ENCODE results near the gene L1TD1. TPM values are rescaled to one million over a fixed set of nuclear protein-coding genes. Genes with fewer than 3 reads are reported as not detected.
A peak's percentile ranks its signal among the peaks of the same experiment; 100 is the strongest.
"Not testable (repeated sequence)": the region's sequence is repeated elsewhere in the genome, so short reads cannot be mapped to it uniquely, and the experiment has no call there.

Gene L1TD1
- total RNA-seq, result not detected
- not detected for polyA plus RNA-seq

- no peak within 1 kb of the TSS for H3K27ac ChIP-seq (ENCODE audit: insufficient read depth, low read length, poor library complexity, severe bottlenecking)
- no peaks in the 10 kb centered on the region for H3K4me1 ChIP-seq (ENCODE audit: control insufficient read depth, insufficient read depth, low read length, poor library complexity, severe bottlenecking)
- Mint-ChIP-seq H3K27me3 (peaks cover 43% of the 10 kb centered on the region), H3K36me3 (no peaks in the 10 kb centered on the region), H3K4me1 (no peaks in the 10 kb centered on the region), H3K4me3 (no peak within 1 kb of the TSS), H3K9me3 (peaks cover 0 to 1% (median 0%) of the 10 kb centered on the region in 7 donors), H3K27ac (no peak within 1 kb of the TSS)
- H3K9me3 ChIP-seq (ENCODE audit: control insufficient read depth in 2 of 2, low read length in 2 of 2), result no peaks in the 10 kb centered on the region
- no peak for DNase-seq
- no peaks in the 10 kb centered on the region for H3K36me3 ChIP-seq (ENCODE audit: control insufficient read depth, insufficient read depth, low read length)
- H3K4me3 ChIP-seq (ENCODE audit: low read depth, low read length), result no peak within 1 kb of the TSS
- H3K27me3 ChIP-seq (ENCODE audit: control insufficient read depth, insufficient read depth, low read length), result no peaks in the 10 kb centered on the region
- no peak for ATAC-seq (ENCODE audit: low read depth in 2 of 2)
Observed at GRCh38 chr1:62194651-62195544, at the start of gene L1TD1. Gene L1TD1 (plus strand): TSS chr1:62194849. CDS start chr1:62206629, 11,780 bp downstream.

- no peaks in the 10 kb centered on the region for H3K27me3 Mint-ChIP-seq
- H3K4me3 ChIP-seq (ENCODE audit: low read depth, low read length), result no peak overlapping the region
- peaks cover 14% of the 10 kb centered on the region for H3K36me3 Mint-ChIP-seq
- ATAC-seq (ENCODE audit: low read depth in 2 of 2), result no peak
- H3K4me1 ChIP-seq (ENCODE audit: control insufficient read depth, insufficient read depth, low read length, poor library complexity, severe bottlenecking), result no peaks in the 10 kb centered on the region
- no peaks in the 10 kb centered on the region for H3K9me3 ChIP-seq (ENCODE audit: control insufficient read depth in 2 of 2, low read length in 2 of 2)
- no peak overlapping the region for H3K4me3 Mint-ChIP-seq
- no peaks in the 10 kb centered on the region for H3K9me3 Mint-ChIP-seq
- H3K4me1 Mint-ChIP-seq, result no peaks in the 10 kb centered on the region
- no peak overlapping the region for H3K27ac ChIP-seq (ENCODE audit: insufficient read depth, low read length, poor library complexity, severe bottlenecking)
- peaks cover 4% of the 10 kb centered on the region for H3K36me3 ChIP-seq (ENCODE audit: control insufficient read depth, insufficient read depth, low read length)
- no peak for DNase-seq
- H3K27ac Mint-ChIP-seq, result no peak overlapping the region
- H3K27me3 ChIP-seq (ENCODE audit: control insufficient read depth, insufficient read depth, low read length), result no peaks in the 10 kb centered on the region
Observed at GRCh38 chr1:62159940-62160348, 34.7 kb upstream of the L1TD1 start.

GRCh38 chr1:62161711-62162110 lies 32.9 kb upstream of the L1TD1 start:
- H3K27me3 Mint-ChIP-seq, result no peaks in the 10 kb centered on the region
- no peaks in the 10 kb centered on the region for H3K9me3 Mint-ChIP-seq
- H3K4me1 Mint-ChIP-seq, result no peaks in the 10 kb centered on the region
- no peaks in the 10 kb centered on the region for H3K4me1 ChIP-seq (ENCODE audit: control insufficient read depth, insufficient read depth, low read length, poor library complexity, severe bottlenecking)
- no peak overlapping the region for H3K27ac ChIP-seq (ENCODE audit: insufficient read depth, low read length, poor library complexity, severe bottlenecking)
- peaks cover 4% of the 10 kb centered on the region for H3K36me3 ChIP-seq (ENCODE audit: control insufficient read depth, insufficient read depth, low read length)
- H3K9me3 ChIP-seq (ENCODE audit: control insufficient read depth in 2 of 2, low read length in 2 of 2), result no peaks in the 10 kb centered on the region
- no peak overlapping the region for H3K4me3 ChIP-seq (ENCODE audit: low read depth, low read length)
- no peaks in the 10 kb centered on the region for H3K27me3 ChIP-seq (ENCODE audit: control insufficient read depth, insufficient read depth, low read length)
- peaks cover 13% of the 10 kb centered on the region for H3K36me3 Mint-ChIP-seq
- no peak for DNase-seq
- no peak for ATAC-seq (ENCODE audit: low read depth in 2 of 2)
- no peak overlapping the region for H3K4me3 Mint-ChIP-seq
- H3K27ac Mint-ChIP-seq, result no peak overlapping the region

GRCh38 chr1:62170380-62170779 lies 24.3 kb upstream of the L1TD1 start:
- H3K36me3 Mint-ChIP-seq; ATAC-seq (ENCODE audit: low read depth in 2 of 2); H3K27ac Mint-ChIP-seq; H3K4me1 Mint-ChIP-seq; H3K9me3 ChIP-seq (ENCODE audit: control insufficient read depth in 2 of 2, low read length in 2 of 2); H3K4me3 ChIP-seq (ENCODE audit: low read depth, low read length); H3K9me3 Mint-ChIP-seq; H3K27ac ChIP-seq (ENCODE audit: insufficient read depth, low read length, poor library complexity, severe bottlenecking); H3K27me3 Mint-ChIP-seq; H3K27me3 ChIP-seq (ENCODE audit: control insufficient read depth, insufficient read depth, low read length); DNase-seq; H3K4me3 Mint-ChIP-seq; H3K36me3 ChIP-seq (ENCODE audit: control insufficient read depth, insufficient read depth, low read length); H3K4me1 ChIP-seq (ENCODE audit: control insufficient read depth, insufficient read depth, low read length, poor library complexity, severe bottlenecking): not testable (repeated sequence)

GRCh38 chr1:62175568-62176179 lies 19.0 kb upstream of the L1TD1 start:
- H3K4me3 ChIP-seq (ENCODE audit: low read depth, low read length), result no peak overlapping the region
- H3K4me1 ChIP-seq (ENCODE audit: control insufficient read depth, insufficient read depth, low read length, poor library complexity, severe bottlenecking), result no peaks in the 10 kb centered on the region
- H3K4me1 Mint-ChIP-seq, result no peaks in the 10 kb centered on the region
- no peaks in the 10 kb centered on the region for H3K36me3 Mint-ChIP-seq
- no peak overlapping the region for H3K27ac ChIP-seq (ENCODE audit: insufficient read depth, low read length, poor library complexity, severe bottlenecking)
- no peak overlapping the region for H3K27ac Mint-ChIP-seq
- no peaks in the 10 kb centered on the region for H3K36me3 ChIP-seq (ENCODE audit: control insufficient read depth, insufficient read depth, low read length)
- DNase-seq, result peak; percentile 2 to 45 (median 43)
- no peaks in the 10 kb centered on the region for H3K27me3 ChIP-seq (ENCODE audit: control insufficient read depth, insufficient read depth, low read length)
- H3K4me3 Mint-ChIP-seq, result no peak overlapping the region
- no peaks in the 10 kb centered on the region for H3K9me3 ChIP-seq (ENCODE audit: control insufficient read depth in 2 of 2, low read length in 2 of 2)
- H3K9me3 Mint-ChIP-seq, result no peaks in the 10 kb centered on the region
- ATAC-seq (ENCODE audit: low read depth in 2 of 2), result no peak
- H3K27me3 Mint-ChIP-seq, result peaks cover 7% of the 10 kb centered on the region

- no peak overlapping the region for H3K4me3 ChIP-seq (ENCODE audit: low read depth, low read length)
- Mint-ChIP-seq H3K4me1 (no peaks in the 10 kb centered on the region), H3K9me3 (no peaks in the 10 kb centered on the region), H3K4me3 (no peak overlapping the region), H3K36me3 (no peaks in the 10 kb centered on the region), H3K27ac (no peak overlapping the region), H3K27me3 (peaks cover 7% of the 10 kb centered on the region)
- DNase-seq, result no peak
- H3K36me3 ChIP-seq (ENCODE audit: control insufficient read depth, insufficient read depth, low read length), result no peaks in the 10 kb centered on the region
- no peak for ATAC-seq (ENCODE audit: low read depth in 2 of 2)
- no peaks in the 10 kb centered on the region for H3K27me3 ChIP-seq (ENCODE audit: control insufficient read depth, insufficient read depth, low read length)
- no peaks in the 10 kb centered on the region for H3K4me1 ChIP-seq (ENCODE audit: control insufficient read depth, insufficient read depth, low read length, poor library complexity, severe bottlenecking)
- no peaks in the 10 kb centered on the region for H3K9me3 ChIP-seq (ENCODE audit: control insufficient read depth in 2 of 2, low read length in 2 of 2)
- H3K27ac ChIP-seq (ENCODE audit: insufficient read depth, low read length, poor library complexity, severe bottlenecking), result no peak overlapping the region
Observed at GRCh38 chr1:62176597-62177312, 17.9 kb upstream of the L1TD1 start.

GRCh38 chr1:62177621-62178020 lies 17.0 kb upstream of the L1TD1 start:
- ATAC-seq (ENCODE audit: low read depth in 2 of 2) (no peak), DNase-seq (no peak)
- H3K27ac ChIP-seq (ENCODE audit: insufficient read depth, low read length, poor library complexity, severe bottlenecking), result no peak overlapping the region

More at GRCh38 chr1:62177621-62178020, 17.0 kb upstream of the L1TD1 start:
- H3K4me1 Mint-ChIP-seq, result no peaks in the 10 kb centered on the region
- no peaks in the 10 kb centered on the region for H3K36me3 Mint-ChIP-seq
- peaks cover 7% of the 10 kb centered on the region for H3K27me3 Mint-ChIP-seq
- Histone ChIP-seq H3K9me3 (ENCODE audit: control insufficient read depth in 2 of 2, low read length in 2 of 2) (no peaks in the 10 kb centered on the region), H3K4me3 (ENCODE audit: low read depth, low read length) (no peak overlapping the region), H3K4me1 (ENCODE audit: control insufficient read depth, insufficient read depth, low read length, poor library complexity, severe bottlenecking) (no peaks in the 10 kb centered on the region), H3K27me3 (ENCODE audit: control insufficient read depth, insufficient read depth, low read length) (no peaks in the 10 kb centered on the region), H3K36me3 (ENCODE audit: control insufficient read depth, insufficient read depth, low read length) (no peaks in the 10 kb centered on the region)
- no peak overlapping the region for H3K4me3 Mint-ChIP-seq
- H3K27ac Mint-ChIP-seq, result no peak overlapping the region
- H3K9me3 Mint-ChIP-seq, result no peaks in the 10 kb centered on the region

Data from CD4-positive, CD25-positive, alpha-beta regulatory T cell (primary cell).